Type B pancreatic cell (in vitro differentiated cells): ENCODE data around the gene BLACAT1. TPM values are rescaled to one million over a fixed set of nuclear protein-coding genes. Genes with fewer than 3 reads are reported as not detected.

Experiments used
- DNase-seq: peaks from one replicate; pipeline ENCODE4 v3.0.0; 2021; ENCODE audit warnings: mixed read lengths; ENCODE audit not compliant: unreplicated experiment; ENCODE audit errors: extremely low spot score
- H3K27ac Mint-ChIP-seq: 2 replicates; pipeline ENCODE4 v1.8.0; 2021; ENCODE audit warnings: mild to moderate bottlenecking, mixed read lengths
- H3K27me3 Mint-ChIP-seq: 2 replicates; pipeline ENCODE4 v1.8.0; 2021; ENCODE audit warnings: mixed read lengths
- H3K36me3 Mint-ChIP-seq: 2 replicates; pipeline ENCODE4 v1.8.0; 2021; ENCODE audit warnings: mixed read lengths
- H3K4me1 Mint-ChIP-seq: one replicate; pipeline ENCODE4 v1.8.0; 2021; ENCODE audit warnings: mixed read lengths; ENCODE audit not compliant: unreplicated experiment
- H3K4me3 Mint-ChIP-seq: 2 replicates; pipeline ENCODE4 v1.8.0; 2021; ENCODE audit warnings: mild to moderate bottlenecking, mixed read lengths
- H3K9me3 Mint-ChIP-seq: 2 replicates; pipeline ENCODE4 v1.8.0; 2021; ENCODE audit warnings: mixed read lengths
- CTCF ChIP-seq: fragments of 200-600 bp; sonication (generic); conservative IDR thresholded peaks from 2 replicates; pipeline ENCODE4 v1.5.0; 2021; ENCODE audit warnings: antibody characterized with exemption, mild to moderate bottlenecking
- total RNA-seq: library from RNA; stranded (reverse); gene quantifications from 2 replicates; pipeline ENCODE4 v1.2.1, GENCODE V29; 2021; ENCODE audit warnings: low replicate concordance

Gene BLACAT1
- total RNA-seq, 1 donor from 2014 or later: 2.4 TPM

DNA sequence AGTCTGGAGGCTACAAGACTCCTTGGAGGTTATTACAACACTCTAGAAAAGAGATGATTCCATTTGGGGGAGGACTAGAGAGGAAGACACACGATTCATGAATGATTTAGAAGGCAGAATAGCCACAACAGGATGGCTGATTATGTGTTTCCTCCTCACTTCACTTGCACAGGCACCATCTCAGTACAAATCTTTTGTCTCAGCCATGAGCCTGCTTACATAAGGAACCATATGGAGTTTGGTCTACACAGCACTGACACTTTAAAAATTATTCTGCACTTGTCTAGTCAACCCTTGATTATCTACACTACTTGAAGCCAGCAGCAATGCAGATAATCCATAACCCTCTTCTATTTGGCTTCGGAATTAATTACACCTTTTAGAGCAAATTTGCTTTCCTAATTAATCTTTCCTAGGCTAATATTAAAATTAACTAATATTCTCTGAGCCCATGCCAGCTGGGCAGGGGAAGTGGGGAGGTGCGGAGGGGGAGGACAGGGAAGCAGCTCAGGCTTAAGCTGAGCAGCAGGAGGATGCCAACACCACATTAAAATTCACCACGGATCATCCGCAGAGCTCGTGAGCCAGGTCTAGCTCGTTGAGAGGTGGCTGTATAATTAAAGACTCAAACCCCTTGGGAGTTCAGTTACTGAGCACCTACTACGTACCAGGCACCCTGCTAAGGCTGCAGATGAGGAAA, 30.8 kb downstream of the BLACAT1 start:
- H3K4me1 Mint-ChIP-seq: peaks cover 8% of the 10 kb centered on the region
- no peak for TF ChIP-seq CTCF
- no peak for DNase-seq
- H3K27me3 Mint-ChIP-seq: peaks cover 77% of the 10 kb centered on the region
- no peak overlapping the region for H3K27ac Mint-ChIP-seq
- no peak overlapping the region for H3K4me3 Mint-ChIP-seq
- H3K9me3 Mint-ChIP-seq: no peaks in the 10 kb centered on the region
- no peaks in the 10 kb centered on the region for H3K36me3 Mint-ChIP-seq

- no peaks in the 10 kb centered on the region for H3K4me1 Mint-ChIP-seq
- no peak for TF ChIP-seq CTCF
- H3K36me3 Mint-ChIP-seq: no peaks in the 10 kb centered on the region
- no peak for DNase-seq
- no peak overlapping the region for H3K27ac Mint-ChIP-seq
- H3K9me3 Mint-ChIP-seq: no peaks in the 10 kb centered on the region
- no peak overlapping the region for H3K4me3 Mint-ChIP-seq
- peaks cover 66% of the 10 kb centered on the region for H3K27me3 Mint-ChIP-seq
These were observed 31.9 kb downstream of the BLACAT1 start for GRCh38 chr1:205423814-205424399.

DNA sequence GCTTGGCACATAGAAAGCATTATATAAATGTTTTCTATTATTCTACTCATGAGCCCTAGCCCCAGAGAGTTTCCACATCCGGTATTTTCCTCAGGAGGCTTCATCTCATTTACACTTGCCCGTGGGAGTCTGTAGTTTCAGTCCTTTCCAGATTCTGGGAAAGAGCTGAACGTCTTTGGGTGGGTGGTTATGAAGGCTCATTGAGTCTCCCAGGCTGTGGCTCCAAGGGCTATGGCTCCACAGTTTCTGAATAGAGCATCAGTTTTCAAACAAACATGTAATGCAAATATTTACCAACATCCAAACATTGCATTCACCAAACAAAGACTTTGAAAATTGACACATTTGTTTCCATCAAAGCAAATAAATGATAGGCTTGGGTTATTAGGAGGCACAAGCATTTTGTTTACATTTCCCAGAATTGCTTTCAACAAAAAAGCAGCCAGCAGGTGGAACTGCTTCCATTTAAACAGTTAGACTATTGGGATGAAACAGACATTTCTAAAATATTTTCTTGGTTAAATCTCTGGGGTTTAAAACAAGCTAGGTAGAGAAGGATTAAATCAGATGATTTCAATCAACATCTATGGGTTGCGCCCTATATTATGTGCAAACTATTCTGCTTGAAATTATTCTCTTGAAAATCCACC, 32.7 kb downstream of the BLACAT1 start:
- H3K27ac Mint-ChIP-seq: no peak overlapping the region

DNA sequence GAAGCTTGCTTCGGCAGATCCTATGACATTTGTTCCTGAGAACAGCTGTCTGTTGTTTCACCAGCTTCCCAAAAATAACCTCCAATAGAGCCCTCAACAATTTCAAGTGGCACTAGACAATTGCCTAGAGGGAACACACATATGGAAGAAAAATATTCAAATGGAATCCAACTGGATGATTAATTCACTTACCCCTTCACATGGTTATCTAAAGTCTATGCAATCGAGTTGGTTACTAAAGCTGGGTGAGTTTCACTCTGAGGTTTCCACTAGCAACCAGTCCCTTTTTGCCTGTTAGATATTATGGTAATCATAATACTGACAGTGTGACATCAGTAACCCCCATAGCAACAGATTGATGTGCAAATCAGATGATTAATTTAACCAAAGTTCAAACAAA, 34.0 kb downstream of the BLACAT1 start, which contains the start of gene LEMD1:
TSS of gene LEMD1 (minus strand) at position 259 of the 400 bp plus-strand sequence. CDS start 1,520 bp downstream, outside the sequence.
- no peaks in the 10 kb centered on the region for H3K9me3 Mint-ChIP-seq
- DNase-seq: no peak
- H3K27ac Mint-ChIP-seq: no peak within 1 kb of the TSS
- no peak for TF ChIP-seq CTCF
- peaks cover 57% of the 10 kb centered on the region for H3K27me3 Mint-ChIP-seq
- no peaks in the 10 kb centered on the region for H3K36me3 Mint-ChIP-seq
- H3K4me3 Mint-ChIP-seq: no peak within 1 kb of the TSS
- peaks cover 7% of the 10 kb centered on the region for H3K4me1 Mint-ChIP-seq

More for the DNA sequence above, 32.7 kb downstream of the BLACAT1 start:
- H3K36me3 Mint-ChIP-seq: no peaks in the 10 kb centered on the region
- no peak for DNase-seq
- peaks cover 59% of the 10 kb centered on the region for H3K27me3 Mint-ChIP-seq
- no peak overlapping the region for H3K4me3 Mint-ChIP-seq
- no peaks in the 10 kb centered on the region for H3K9me3 Mint-ChIP-seq
- H3K4me1 Mint-ChIP-seq: peaks cover under 1% of the 10 kb centered on the region
- TF ChIP-seq CTCF: peak; percentile 25

GRCh38 chr1:205420938-205421337, 34.9 kb downstream of the BLACAT1 start:
- Mint-ChIP-seq H3K27me3 (peaks cover 48% of the 10 kb centered on the region), H3K36me3 (no peaks in the 10 kb centered on the region)
- no peak for DNase-seq

More at GRCh38 chr1:205420938-205421337, 34.9 kb downstream of the BLACAT1 start:
- Mint-ChIP-seq H3K9me3 (no peaks in the 10 kb centered on the region), H3K4me3 (no peak overlapping the region), H3K27ac (no peak overlapping the region), H3K4me1 (peaks cover 7% of the 10 kb centered on the region)
- no peak for TF ChIP-seq CTCF
